ENCODE measurements around the gene KIRREL1.

The KIRREL1 gene

GRCh38 chr1:157975228-157975950 lies 18.1 kb upstream of the KIRREL1 start:
- DNase-seq (ENCODE audit: low spot score), result no peak

- DNase-seq (ENCODE audit: low spot score), result no peak
Measured at GRCh38 chr1:157976888-157977287, 16.6 kb upstream of the KIRREL1 start.

GRCh38 chr1:157978586-157979403 lies 14.7 kb upstream of the KIRREL1 start:
- no peak for DNase-seq (ENCODE audit: low spot score)

- no peak for DNase-seq (ENCODE audit: low spot score)
Measured at GRCh38 chr1:157982136-157982535, 11.3 kb upstream of the KIRREL1 start.

DNA sequence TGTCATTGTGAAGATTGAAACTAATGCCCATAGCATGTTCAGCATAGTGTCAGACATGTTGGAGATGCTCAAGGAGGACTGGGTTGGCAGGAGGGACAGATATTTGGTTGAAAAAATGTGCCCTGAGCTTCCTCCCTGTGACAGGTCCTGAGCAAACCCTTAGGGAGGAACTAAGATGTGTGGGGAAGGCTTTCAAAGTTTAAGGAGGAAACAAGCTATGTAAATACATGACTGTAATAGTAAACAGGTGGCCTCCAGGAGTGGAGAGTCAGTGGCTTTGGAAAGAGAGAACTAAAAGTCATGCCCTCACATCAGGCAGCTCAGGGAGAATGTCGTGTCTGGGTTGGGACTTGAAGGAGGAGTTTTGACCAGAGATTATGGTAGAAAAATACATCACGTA lies 9.7 kb upstream of the KIRREL1 start:
- DNase-seq (ENCODE audit: low spot score), result no peak

GRCh38 chr1:157984469-157984868 lies 9.0 kb upstream of the KIRREL1 start:
- DNase-seq (ENCODE audit: low spot score), result no peak

GRCh38 chr1:157985473-157985872 lies 8.0 kb upstream of the KIRREL1 start:
- no peak for DNase-seq (ENCODE audit: low spot score)

DNA sequence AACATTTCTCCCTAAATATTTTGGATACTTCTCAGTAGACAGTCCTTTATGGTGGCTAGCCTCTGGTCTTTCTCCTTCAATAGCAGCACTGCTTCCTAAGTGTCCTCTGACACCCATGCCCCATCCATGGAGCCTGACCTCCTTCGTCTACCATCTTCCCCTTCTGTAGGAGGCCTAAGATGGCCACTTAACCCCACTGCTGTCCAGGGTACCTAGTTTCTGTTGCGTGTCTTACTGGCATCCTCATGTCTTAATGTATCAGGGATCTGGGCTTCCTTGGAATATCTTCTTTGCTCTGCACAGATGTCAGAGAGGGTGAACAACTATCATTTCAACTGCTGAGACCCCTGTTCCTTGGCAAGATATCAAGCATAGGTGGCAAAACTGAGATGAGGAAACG lies 5.4 kb upstream of the KIRREL1 start:
- DNase-seq (ENCODE audit: low spot score), result no peak

DNA sequence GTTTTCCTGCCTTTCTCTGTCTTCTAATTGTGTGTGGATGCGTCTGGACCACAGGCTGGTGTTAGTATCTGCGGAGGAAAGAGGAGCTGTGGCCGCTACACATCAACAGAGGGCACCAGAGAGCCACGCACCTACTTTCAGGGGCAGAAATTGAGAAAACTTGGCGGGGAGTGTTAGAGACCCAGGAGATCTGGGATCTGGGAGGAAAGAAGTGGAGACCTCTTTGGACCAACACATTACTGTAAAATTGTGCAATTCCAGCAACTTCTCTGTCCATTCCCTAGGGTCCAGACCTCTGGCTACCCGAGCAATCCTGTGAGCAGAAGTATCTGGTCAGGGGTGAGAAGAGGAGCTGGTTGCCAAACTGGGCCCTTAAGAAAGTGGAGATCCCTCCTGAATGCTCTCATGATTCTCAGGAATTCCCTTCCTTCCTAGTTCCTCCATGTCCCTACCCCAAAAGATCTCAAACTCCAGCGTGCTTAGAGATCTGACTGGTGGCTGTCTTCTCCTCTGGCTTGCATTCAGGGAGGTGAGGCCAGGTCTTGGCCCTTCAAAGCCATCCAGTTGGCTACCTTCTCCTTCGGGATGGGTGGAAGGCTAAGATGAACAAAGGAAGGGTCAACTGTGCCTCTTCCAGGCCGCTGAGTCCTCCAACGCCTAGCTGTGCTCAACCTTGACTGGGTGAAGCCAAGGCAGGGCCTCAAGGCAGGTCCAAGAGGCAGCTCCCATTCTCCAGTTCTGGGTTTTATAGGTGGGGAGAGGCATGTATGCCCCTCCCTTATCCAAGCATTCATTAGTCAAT lies 1.2 kb upstream of the KIRREL1 start:
- DNase-seq (ENCODE audit: low spot score), result no peak

DNA sequence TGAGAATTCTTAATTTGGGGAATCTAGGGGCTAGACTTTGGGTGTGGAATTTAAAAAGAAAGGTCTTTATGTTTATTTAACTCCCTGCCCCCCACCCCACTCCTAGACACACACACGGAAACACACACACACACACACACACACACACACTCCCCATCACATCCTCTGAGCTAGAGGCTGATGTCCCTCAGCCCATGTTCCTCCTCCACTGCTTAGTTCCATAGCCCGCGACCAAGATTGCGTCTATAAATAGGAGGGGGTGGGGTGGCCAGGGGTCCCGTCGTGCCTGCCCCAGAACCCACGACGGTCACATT lies 655 bp upstream of the KIRREL1 start:
- DNase-seq (ENCODE audit: low spot score), result no peak

DNA sequence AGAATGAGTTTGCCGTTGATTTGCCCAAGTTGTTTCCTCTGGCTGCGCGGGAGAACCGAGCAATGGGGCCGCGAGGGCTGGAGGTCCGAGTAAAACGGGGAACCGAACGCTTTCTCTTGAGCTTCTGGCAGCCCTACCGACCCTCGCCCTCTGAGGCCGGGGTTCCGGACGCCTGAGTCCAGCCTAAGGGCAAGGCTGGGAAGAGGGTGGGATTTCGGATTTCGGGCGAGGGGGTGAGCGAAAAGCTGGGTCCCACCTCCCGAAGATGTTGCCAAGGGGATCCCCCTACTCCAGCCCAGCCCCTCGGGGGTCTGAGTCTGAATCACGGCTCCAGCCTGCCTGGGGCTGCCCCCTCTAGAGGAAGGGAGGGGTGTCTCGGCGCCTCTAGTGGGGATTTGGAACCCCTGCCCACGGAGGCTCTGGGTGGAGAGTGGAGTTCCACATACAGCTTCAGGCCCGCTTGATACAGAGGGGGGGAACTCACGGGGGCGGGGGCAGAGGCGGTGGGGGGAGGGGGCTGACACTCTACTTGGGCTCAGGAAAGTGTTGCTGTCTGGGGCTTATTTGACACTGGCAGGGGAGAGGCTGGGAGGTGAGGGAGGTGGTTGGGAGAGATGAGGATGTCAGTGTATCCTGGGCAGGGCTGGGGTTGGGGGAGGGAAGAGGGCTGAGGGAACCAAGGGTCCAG lies 617 bp downstream of the KIRREL1 start:
- DNase-seq (ENCODE audit: low spot score), result no peak

DNA sequence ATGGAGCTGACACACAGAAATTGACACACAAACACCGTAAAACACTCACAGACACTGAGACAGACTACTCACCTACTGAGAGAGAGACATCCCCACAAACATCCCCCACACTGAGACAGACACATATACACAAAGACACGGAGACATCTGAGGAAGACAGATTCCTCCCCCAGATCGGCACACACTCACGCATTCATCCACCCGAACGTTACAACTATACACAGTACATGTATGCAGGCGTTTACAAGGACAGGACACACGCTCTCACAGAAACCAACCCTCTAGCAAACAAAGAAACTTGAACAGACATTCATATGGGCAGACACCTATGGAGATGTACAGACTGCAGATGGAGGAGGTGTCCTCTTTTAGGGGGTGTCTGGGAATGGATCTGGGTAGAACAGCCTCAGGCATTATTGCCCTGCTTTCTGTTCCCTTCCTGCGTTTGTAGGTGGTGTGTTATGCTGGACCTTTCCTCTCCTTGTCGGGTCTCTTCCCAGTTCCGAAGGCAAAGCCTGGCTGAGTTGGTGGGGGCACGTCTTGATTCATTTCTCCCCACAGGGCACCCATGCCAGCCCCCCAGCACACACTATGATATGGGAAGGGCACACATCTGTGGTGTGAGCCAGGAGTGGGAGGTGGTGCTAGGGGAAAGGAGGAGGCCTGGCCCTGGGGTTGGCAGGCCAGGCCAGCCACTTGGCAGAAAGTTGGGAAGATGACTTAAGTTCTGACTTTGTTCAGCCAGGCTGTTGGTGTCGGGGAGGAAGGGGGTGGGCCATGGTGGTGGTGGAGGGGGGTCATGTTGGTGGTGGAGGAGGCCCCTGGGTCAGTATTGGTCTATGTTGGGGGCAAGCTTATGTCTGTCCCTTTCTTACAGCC lies 1.5 kb downstream of the KIRREL1 start:
- no peak for DNase-seq (ENCODE audit: low spot score)

DNA sequence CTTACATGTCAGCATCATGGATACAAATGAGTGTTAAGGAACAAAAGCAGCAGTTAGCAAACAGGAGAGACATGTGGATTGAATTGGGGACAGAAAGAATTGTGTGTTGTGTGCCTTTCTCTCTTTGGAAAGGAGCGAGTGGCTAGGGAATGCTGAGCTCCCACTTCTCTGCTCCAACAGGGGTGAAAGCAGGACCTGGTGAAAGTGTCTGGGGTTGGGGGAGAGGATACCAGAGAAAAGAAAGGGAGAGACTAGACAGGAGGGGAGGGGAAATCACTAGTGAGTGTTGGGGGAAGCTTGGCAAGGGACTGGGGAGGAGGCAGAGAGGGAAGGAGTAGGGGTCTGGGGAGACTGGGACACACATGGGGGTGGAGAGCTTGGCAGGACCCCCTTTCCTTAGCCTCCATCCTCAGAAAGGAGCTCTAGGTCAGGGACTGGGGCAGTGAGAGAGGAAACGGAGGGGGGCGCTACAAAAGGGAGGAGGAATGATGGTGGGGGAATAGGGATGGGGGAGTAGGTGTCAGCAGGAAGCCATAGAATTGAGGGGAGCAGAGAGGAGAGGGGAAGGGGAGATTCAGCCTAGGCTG lies 2.2 kb downstream of the KIRREL1 start:
- no peak for DNase-seq (ENCODE audit: low spot score)

GRCh38 chr1:157996433-157996832 lies 3.0 kb downstream of the KIRREL1 start:
- DNase-seq (ENCODE audit: low spot score), result no peak

- no peak for DNase-seq (ENCODE audit: low spot score)
Measured at GRCh38 chr1:158000507-158000906, 7.1 kb downstream of the KIRREL1 start.

DNA sequence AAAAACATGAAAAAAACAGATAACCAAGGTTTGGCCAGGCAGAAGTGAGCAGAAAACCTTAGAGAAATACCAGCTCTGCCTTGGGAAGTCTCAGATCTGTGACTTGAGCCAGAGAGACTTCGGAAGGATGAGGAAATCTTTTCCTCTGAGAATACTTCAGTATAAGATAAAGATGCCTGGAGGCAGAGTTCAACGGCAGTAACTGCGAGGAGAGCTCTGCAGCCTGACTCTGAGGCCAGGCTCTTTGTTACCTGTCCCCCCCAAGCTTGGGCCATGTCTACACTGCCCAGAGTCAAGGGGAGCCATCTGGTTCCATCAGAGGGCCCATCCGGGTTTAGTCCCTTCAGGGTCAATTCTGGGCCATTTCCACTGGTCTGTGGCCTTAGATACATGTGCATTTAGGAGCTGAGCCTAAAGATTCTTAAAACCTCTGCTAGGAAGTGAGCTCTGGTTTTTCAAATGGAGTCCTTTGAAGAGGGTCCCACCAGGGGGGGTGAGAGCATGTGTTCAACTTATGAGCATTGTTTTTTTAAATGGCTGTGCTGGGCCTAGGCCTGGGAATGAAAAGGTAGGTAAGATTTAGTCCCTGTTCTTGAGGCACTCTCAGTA lies 8.7 kb downstream of the KIRREL1 start:
- DNase-seq (ENCODE audit: low spot score), result no peak

- DNase-seq (ENCODE audit: low spot score), result no peak
Measured at GRCh38 chr1:158002631-158003405, 9.4 kb downstream of the KIRREL1 start.

DNA sequence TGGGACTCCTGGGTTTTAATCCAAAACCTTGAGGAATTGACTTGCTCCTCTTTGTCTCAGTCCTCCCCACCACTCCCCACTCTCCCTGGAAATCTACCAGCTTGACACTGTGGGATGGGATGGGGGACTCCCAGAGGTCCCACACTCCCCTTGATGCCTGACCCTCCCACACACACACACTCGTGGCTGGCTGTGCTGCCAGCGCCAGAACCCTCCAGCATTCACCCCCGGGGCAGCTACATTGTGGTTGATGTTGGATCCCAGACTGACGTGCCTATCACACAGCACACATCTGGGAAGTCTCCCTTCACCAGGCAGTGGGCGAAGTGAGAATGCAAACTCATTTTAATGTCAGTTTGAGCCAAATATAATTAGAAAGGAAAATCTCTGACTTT lies 10.0 kb downstream of the KIRREL1 start:
- DNase-seq (ENCODE audit: low spot score), result no peak

DNA sequence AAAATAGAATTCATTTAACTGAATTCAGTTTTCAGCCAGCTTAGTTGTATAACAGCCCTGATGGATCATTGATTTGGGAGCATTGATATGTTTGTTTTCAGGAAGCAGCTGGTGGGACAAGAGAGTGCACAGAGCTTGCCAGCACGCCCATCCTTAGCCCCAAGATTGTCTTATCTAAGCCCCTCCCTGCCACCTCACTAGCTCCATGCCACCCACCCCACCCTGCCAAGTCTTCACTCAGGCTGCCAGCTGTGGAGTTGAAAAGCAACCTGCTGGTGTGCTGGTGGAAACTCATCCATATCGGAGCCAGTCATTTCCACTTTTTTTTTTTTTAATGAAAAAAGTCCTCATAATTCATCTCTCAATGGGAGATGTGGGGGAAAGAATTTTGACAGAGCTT lies 11.8 kb downstream of the KIRREL1 start:
- no peak for DNase-seq (ENCODE audit: low spot score)

DNA sequence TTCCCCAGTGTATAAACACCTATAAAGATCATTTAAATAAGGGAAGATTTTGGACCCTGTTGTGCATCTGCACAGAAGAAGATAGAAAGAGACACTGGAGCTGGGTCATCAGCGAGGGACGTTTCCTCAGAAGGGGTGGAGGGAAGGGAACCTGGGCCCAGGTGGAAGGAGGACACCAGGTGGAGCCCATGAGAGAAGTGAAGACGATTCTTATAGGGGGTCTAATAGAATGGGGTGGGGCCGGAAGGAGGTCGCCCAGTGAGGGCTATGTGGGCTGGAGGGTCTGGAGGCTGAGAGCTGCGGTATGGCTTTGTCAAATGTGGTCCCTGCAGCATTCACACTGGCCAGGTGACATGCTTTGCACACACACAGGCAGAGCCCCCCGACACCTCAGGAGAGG lies 13.7 kb downstream of the KIRREL1 start:
- no peak for DNase-seq (ENCODE audit: low spot score)
